ENCODE results near the gene AJAP1.
A peak's percentile ranks its signal among the peaks of the same experiment; 100 is the strongest.

Gene AJAP1

GRCh38 chr1:4650481-4650880 is 3.9 kb upstream of the AJAP1 start:
- POLR2A ChIA-PET, result no interaction called here
- TF ChIP-seq CTBP1 (IDR thresholded peaks at IDR 0.05; ENCODE audit: borderline replicate concordance) (no peak), BHLHE40 (IDR thresholded peaks at IDR 0.05; ENCODE audit: borderline replicate concordance) (no peak), ELF4 (IDR thresholded peaks at IDR 0.05) (no peak), ARNT (IDR thresholded peaks at IDR 0.05) (no peak)
- CTCF ChIA-PET, result no interaction called here
- no peak for DNase-seq (ENCODE audit: extremely low spot score)

- CTCF ChIA-PET, result no interaction called here
- POLR2A ChIA-PET, result no interaction called here
- TF ChIP-seq ELF4 (IDR thresholded peaks at IDR 0.05), result no peak
- no peak for TF ChIP-seq BHLHE40 (IDR thresholded peaks at IDR 0.05; ENCODE audit: borderline replicate concordance)
- TF ChIP-seq HDGF (IDR thresholded peaks at IDR 0.05; ENCODE audit: borderline replicate concordance), result no peak
- TF ChIP-seq FOXK2 (IDR thresholded peaks at IDR 0.05), result no peak
- TF ChIP-seq SP1 (IDR thresholded peaks at IDR 0.05), result no peak
- no peak for TF ChIP-seq CTBP1 (IDR thresholded peaks at IDR 0.05; ENCODE audit: borderline replicate concordance)
- TF ChIP-seq, protein P1, sequence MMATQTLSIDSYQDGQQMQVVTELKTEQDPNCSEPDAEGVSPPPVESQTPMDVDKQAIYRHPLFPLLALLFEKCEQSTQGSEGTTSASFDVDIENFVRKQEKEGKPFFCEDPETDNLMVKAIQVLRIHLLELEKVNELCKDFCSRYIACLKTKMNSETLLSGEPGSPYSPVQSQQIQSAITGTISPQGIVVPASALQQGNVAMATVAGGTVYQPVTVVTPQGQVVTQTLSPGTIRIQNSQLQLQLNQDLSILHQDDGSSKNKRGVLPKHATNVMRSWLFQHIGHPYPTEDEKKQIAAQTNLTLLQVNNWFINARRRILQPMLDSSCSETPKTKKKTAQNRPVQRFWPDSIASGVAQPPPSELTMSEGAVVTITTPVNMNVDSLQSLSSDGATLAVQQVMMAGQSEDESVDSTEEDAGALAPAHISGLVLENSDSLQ (IDR thresholded peaks at IDR 0.05), result no peak
- TF ChIP-seq FOXM1 (IDR thresholded peaks at IDR 0.05; ENCODE audit: borderline replicate concordance), result no peak
- TF ChIP-seq SUZ12 (IDR thresholded peaks at IDR 0.05), result no peak
- TF ChIP-seq NFRKB (IDR thresholded peaks at IDR 0.05), result no peak
- TF ChIP-seq L3MBTL2 (conservative IDR thresholded peaks at IDR 0.05), result no peak
- TF ChIP-seq FOXA1 (IDR thresholded peaks at IDR 0.05), result no peak
- no peak for TF ChIP-seq ARNT (IDR thresholded peaks at IDR 0.05)
- TF ChIP-seq TARDBP (IDR thresholded peaks at IDR 0.05), result no peak
- no peak for TF ChIP-seq ZNF384 (IDR thresholded peaks at IDR 0.05)
- TF ChIP-seq LEF1 (IDR thresholded peaks at IDR 0.05; ENCODE audit: borderline replicate concordance), result no peak
- no peak for DNase-seq (ENCODE audit: extremely low spot score)
These were observed 3.4 kb upstream of the AJAP1 start for GRCh38 chr1:4650981-4651380.

GRCh38 chr1:4652631-4653327 is 1.6 kb upstream of the AJAP1 start:
- ChIA-PET CTCF (no interaction called here), POLR2A (no interaction called here)
- TF ChIP-seq SUZ12 (IDR thresholded peaks at IDR 0.05), result no peak
- no peak for TF ChIP-seq NFRKB (IDR thresholded peaks at IDR 0.05)
- no peak for TF ChIP-seq ZNF384 (IDR thresholded peaks at IDR 0.05)
- no peak for TF ChIP-seq HDGF (IDR thresholded peaks at IDR 0.05; ENCODE audit: borderline replicate concordance)
- TF ChIP-seq CTBP1 (IDR thresholded peaks at IDR 0.05; ENCODE audit: borderline replicate concordance), result no peak
- no peak for TF ChIP-seq BHLHE40 (IDR thresholded peaks at IDR 0.05; ENCODE audit: borderline replicate concordance)
- no peak for TF ChIP-seq L3MBTL2 (conservative IDR thresholded peaks at IDR 0.05)
- TF ChIP-seq FOXM1 (IDR thresholded peaks at IDR 0.05; ENCODE audit: borderline replicate concordance), result no peak
- TF ChIP-seq LEF1 (IDR thresholded peaks at IDR 0.05; ENCODE audit: borderline replicate concordance), result no peak
- TF ChIP-seq ELF4 (IDR thresholded peaks at IDR 0.05), result no peak
- TF ChIP-seq FOXA1 (IDR thresholded peaks at IDR 0.05), result no peak
- TF ChIP-seq TARDBP (IDR thresholded peaks at IDR 0.05), result no peak
- TF ChIP-seq ARNT (IDR thresholded peaks at IDR 0.05), result no peak
- DNase-seq (ENCODE audit: extremely low spot score), result peak; percentile 81

GRCh38 chr1:4653328-4653660 is 1.1 kb upstream of the AJAP1 start:
- no peak for DNase-seq (ENCODE audit: extremely low spot score)
- no peak for TF ChIP-seq SUZ12 (IDR thresholded peaks at IDR 0.05)
- no peak for TF ChIP-seq ELF4 (IDR thresholded peaks at IDR 0.05)
- TF ChIP-seq SP1 (IDR thresholded peaks at IDR 0.05), result no peak
- no peak for TF ChIP-seq BHLHE40 (IDR thresholded peaks at IDR 0.05; ENCODE audit: borderline replicate concordance)
- TF ChIP-seq ZNF384 (IDR thresholded peaks at IDR 0.05), result no peak
- TF ChIP-seq FOXA1 (IDR thresholded peaks at IDR 0.05), result no peak
- CTCF ChIA-PET, result no interaction called here
- POLR2A ChIA-PET, result no interaction called here

DNA sequence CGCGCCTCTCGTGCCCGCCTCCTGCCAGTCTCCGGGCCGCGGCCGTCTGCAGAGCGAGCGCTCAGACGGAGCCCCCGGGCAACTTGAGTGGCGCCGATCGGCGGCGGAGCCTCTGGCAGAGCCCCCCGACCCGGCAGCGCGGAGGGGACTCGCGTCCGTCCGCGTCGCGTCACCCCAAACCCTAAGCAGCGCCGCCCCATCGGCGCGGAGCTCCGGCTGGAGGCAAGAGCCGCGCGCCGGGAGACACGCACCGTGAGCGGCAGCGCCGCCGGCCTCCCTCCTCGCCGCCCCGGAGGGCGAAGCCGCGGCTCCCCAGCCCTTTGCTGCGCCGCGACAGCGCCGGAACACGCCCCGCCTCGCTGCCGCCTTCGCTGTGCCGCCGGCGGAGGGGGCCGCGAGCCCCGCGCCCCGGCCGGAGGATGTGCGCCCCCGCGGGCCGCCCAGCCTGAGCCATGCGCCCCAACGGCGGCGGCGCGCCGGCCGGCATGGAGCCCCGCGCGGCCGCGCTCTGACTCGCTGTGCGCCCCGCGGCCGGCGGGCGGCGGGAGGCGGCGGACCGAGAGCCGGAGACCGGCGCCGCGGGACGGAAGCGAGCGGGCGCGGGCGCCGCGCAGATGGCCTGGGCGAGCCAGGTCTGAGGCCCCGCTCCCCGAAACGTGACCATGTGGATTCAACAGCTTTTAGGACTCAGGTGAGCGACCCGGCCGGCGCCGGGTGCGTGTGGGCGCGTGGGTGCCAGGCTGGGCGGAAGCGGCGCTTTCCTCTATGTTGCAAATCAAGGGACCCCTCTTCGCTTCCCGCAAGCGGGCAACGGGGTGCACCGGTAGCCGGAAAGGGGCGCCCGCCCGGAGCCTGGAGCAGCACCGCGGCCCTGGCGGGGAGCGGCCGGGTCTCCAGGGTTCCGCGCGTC is 610 bp downstream of the AJAP1 start:
- no peak for DNase-seq (ENCODE audit: extremely low spot score)
- POLR2A ChIA-PET, result no interaction called here
- TF ChIP-seq FOXM1 (IDR thresholded peaks at IDR 0.05; ENCODE audit: borderline replicate concordance) (no peak), BHLHE40 (IDR thresholded peaks at IDR 0.05; ENCODE audit: borderline replicate concordance) (no peak), ARNT (IDR thresholded peaks at IDR 0.05) (no peak), LEF1 (IDR thresholded peaks at IDR 0.05; ENCODE audit: borderline replicate concordance) (no peak), CTBP1 (IDR thresholded peaks at IDR 0.05; ENCODE audit: borderline replicate concordance) (no peak), ELF4 (IDR thresholded peaks at IDR 0.05) (no peak), L3MBTL2 (conservative IDR thresholded peaks at IDR 0.05) (no peak), FOXA1 (IDR thresholded peaks at IDR 0.05) (no peak), TARDBP (IDR thresholded peaks at IDR 0.05) (no peak), NFRKB (IDR thresholded peaks at IDR 0.05) (no peak), SP1 (IDR thresholded peaks at IDR 0.05) (no peak), FOXK2 (IDR thresholded peaks at IDR 0.05) (no peak), SUZ12 (IDR thresholded peaks at IDR 0.05) (no peak), ZNF384 (IDR thresholded peaks at IDR 0.05) (no peak), HDGF (IDR thresholded peaks at IDR 0.05; ENCODE audit: borderline replicate concordance) (no peak)
- TF ChIP-seq, protein P1 (IDR thresholded peaks at IDR 0.05), result no peak
- CTCF ChIA-PET, result no interaction called here

All from HEK293T (cell line).